Measurements from ENCODE around the gene ZNF385D.

The ZNF385D gene

GRCh38 chr3:21751886-21752285 is 876 bp upstream of the ZNF385D start:
- Histone ChIP-seq H3K36me3 (ENCODE audit: control insufficient read depth in 4 of 4, insufficient read depth in 4 of 4, low read length in 3 of 4) (no peaks in the 10 kb centered on the region), H3K4me1 (ENCODE audit: control extremely low read depth in 1 of 4, control insufficient read depth in 4 of 4, insufficient read depth in 4 of 4, low read length in 3 of 4) (peaks cover 0 to 12% (median 5%) of the 10 kb centered on the region in 4 experiments), H3K27me3 (replicated peaks in 2 of 5; ENCODE audit: control insufficient read depth in 4 of 5, insufficient read depth in 5 of 5, low read length in 4 of 5) (peaks cover 0 to 23% (median 10%) of the 10 kb centered on the region in 5 experiments), H3K9me3 (ENCODE audit: control extremely low read depth in 1 of 5, control insufficient read depth in 4 of 5, insufficient read depth in 2 of 5, low read depth in 1 of 5, low read length in 4 of 5) (no peaks in the 10 kb centered on the region), H3K4me3 (ENCODE audit: control insufficient read depth in 1 of 7, extremely low read depth in 1 of 7, insufficient read depth in 4 of 7, low read depth in 2 of 7, low read length in 6 of 7) (no peak overlapping the region), H3K27ac (ENCODE audit: insufficient read depth in 1 of 2, low read depth in 1 of 2, low read length in 2 of 2, poor library complexity in 1 of 2, severe bottlenecking in 2 of 2) (no peak overlapping the region)
- ChIA-PET CTCF (interaction anchor here (0.7 to 1.4 kb wide), 3 partner anchors 12 to 143 kb away, joined by 3 to 5 read pairs (median 3); no protein-coding TSS in a partner anchor), POLR2A (no interaction called here)
- DNase-seq = no peak
- no CpG with 5 or more reads among the region's 6 CpGs for WGBS (ENCODE audit: insufficient coverage)

GRCh38 chr3:21750080-21750696 is 822 bp downstream of the ZNF385D start:
- DNase-seq = no peak
- H3K27ac ChIP-seq (ENCODE audit: insufficient read depth in 1 of 2, low read depth in 1 of 2, low read length in 2 of 2, poor library complexity in 1 of 2, severe bottlenecking in 2 of 2) = no peak overlapping the region

GRCh38 chr3:21747966-21748555 is 2.9 kb downstream of the ZNF385D start:
- no peak overlapping the region for H3K27ac ChIP-seq (ENCODE audit: insufficient read depth in 1 of 2, low read depth in 1 of 2, low read length in 2 of 2, poor library complexity in 1 of 2, severe bottlenecking in 2 of 2)
- H3K4me1 ChIP-seq (ENCODE audit: control extremely low read depth in 1 of 4, control insufficient read depth in 4 of 4, insufficient read depth in 4 of 4, low read length in 3 of 4) = peaks cover 0 to 23% (median 8%) of the 10 kb centered on the region in 4 experiments
- H3K27me3 ChIP-seq (replicated peaks in 2 of 5; ENCODE audit: control insufficient read depth in 4 of 5, insufficient read depth in 5 of 5, low read length in 4 of 5) = peaks cover 0 to 23% (median 12%) of the 10 kb centered on the region in 5 experiments
- ChIA-PET CTCF (interaction anchor here (0.5 kb wide), 1 partner anchor 38 kb away, joined by 3 read pairs; no protein-coding TSS in a partner anchor), POLR2A (no interaction called here)
- 82% methylated on average over 3 of the region's 5 CpGs for WGBS (ENCODE audit: insufficient coverage)
- peaks cover 0 to 5% (median 2%) of the 10 kb centered on the region in 5 experiments for H3K9me3 ChIP-seq (ENCODE audit: control extremely low read depth in 1 of 5, control insufficient read depth in 4 of 5, insufficient read depth in 2 of 5, low read depth in 1 of 5, low read length in 4 of 5)
- H3K36me3 ChIP-seq (ENCODE audit: control insufficient read depth in 4 of 4, insufficient read depth in 4 of 4, low read length in 3 of 4) = no peaks in the 10 kb centered on the region
- no peak overlapping the region for H3K4me3 ChIP-seq (ENCODE audit: control insufficient read depth in 1 of 7, extremely low read depth in 1 of 7, insufficient read depth in 4 of 7, low read depth in 2 of 7, low read length in 6 of 7)
- no peak for DNase-seq

More at GRCh38 chr3:21750080-21750696, 822 bp downstream of the ZNF385D start:
- 94% methylated on average over 6 of the region's 8 CpGs for WGBS (ENCODE audit: insufficient coverage)
- Histone ChIP-seq H3K36me3 (ENCODE audit: control insufficient read depth in 4 of 4, insufficient read depth in 4 of 4, low read length in 3 of 4) (no peaks in the 10 kb centered on the region), H3K4me1 (ENCODE audit: control extremely low read depth in 1 of 4, control insufficient read depth in 4 of 4, insufficient read depth in 4 of 4, low read length in 3 of 4) (peaks cover 0 to 23% (median 8%) of the 10 kb centered on the region in 4 experiments), H3K27me3 (replicated peaks in 2 of 5; ENCODE audit: control insufficient read depth in 4 of 5, insufficient read depth in 5 of 5, low read length in 4 of 5) (peaks cover 0 to 23% (median 12%) of the 10 kb centered on the region in 5 experiments), H3K4me3 (ENCODE audit: control insufficient read depth in 1 of 7, extremely low read depth in 1 of 7, insufficient read depth in 4 of 7, low read depth in 2 of 7, low read length in 6 of 7) (peak overlapping the region in 3 of 7 experiments; percentile 49 to 66 (median 50)), H3K9me3 (ENCODE audit: control extremely low read depth in 1 of 5, control insufficient read depth in 4 of 5, insufficient read depth in 2 of 5, low read depth in 1 of 5, low read length in 4 of 5) (no peaks in the 10 kb centered on the region)
- POLR2A ChIA-PET = no interaction called here
- CTCF ChIA-PET = interaction anchor here (1.1 to 1.7 kb wide), 5 partner anchors 8 to 146 kb away, joined by 3 to 4 read pairs (median 3); no protein-coding TSS in a partner anchor

GRCh38 chr3:21747376-21747775 is 3.6 kb downstream of the ZNF385D start:
- H3K36me3 ChIP-seq (ENCODE audit: control insufficient read depth in 4 of 4, insufficient read depth in 4 of 4, low read length in 3 of 4) = no peaks in the 10 kb centered on the region
- WGBS (ENCODE audit: insufficient coverage) = 95% methylated on average over 3 of the region's 3 CpGs
- POLR2A ChIA-PET = no interaction called here
- CTCF ChIA-PET = no interaction called here
- H3K9me3 ChIP-seq (ENCODE audit: control extremely low read depth in 1 of 5, control insufficient read depth in 4 of 5, insufficient read depth in 2 of 5, low read depth in 1 of 5, low read length in 4 of 5) = peaks cover 0 to 6% (median 2%) of the 10 kb centered on the region in 5 experiments
- peaks cover 0 to 22% (median 11%) of the 10 kb centered on the region in 5 experiments for H3K27me3 ChIP-seq (replicated peaks in 2 of 5; ENCODE audit: control insufficient read depth in 4 of 5, insufficient read depth in 5 of 5, low read length in 4 of 5)
- H3K4me3 ChIP-seq (ENCODE audit: control insufficient read depth in 1 of 7, extremely low read depth in 1 of 7, insufficient read depth in 4 of 7, low read depth in 2 of 7, low read length in 6 of 7) = no peak overlapping the region
- no peak for DNase-seq
- peaks cover 0 to 23% (median 8%) of the 10 kb centered on the region in 4 experiments for H3K4me1 ChIP-seq (ENCODE audit: control extremely low read depth in 1 of 4, control insufficient read depth in 4 of 4, insufficient read depth in 4 of 4, low read length in 3 of 4)
- no peak overlapping the region for H3K27ac ChIP-seq (ENCODE audit: insufficient read depth in 1 of 2, low read depth in 1 of 2, low read length in 2 of 2, poor library complexity in 1 of 2, severe bottlenecking in 2 of 2)

GRCh38 chr3:21745966-21746365 is 5.0 kb downstream of the ZNF385D start:
- DNase-seq = peak; percentile 74 to 90 (median 80)
- Histone ChIP-seq H3K4me3 (ENCODE audit: control insufficient read depth in 1 of 7, extremely low read depth in 1 of 7, insufficient read depth in 4 of 7, low read depth in 2 of 7, low read length in 6 of 7) (peak overlapping the region in 2 of 7 experiments; percentile 31 to 43), H3K9me3 (ENCODE audit: control extremely low read depth in 1 of 5, control insufficient read depth in 4 of 5, insufficient read depth in 2 of 5, low read depth in 1 of 5, low read length in 4 of 5) (peaks cover 0 to 6% (median 2%) of the 10 kb centered on the region in 5 experiments), H3K4me1 (ENCODE audit: control extremely low read depth in 1 of 4, control insufficient read depth in 4 of 4, insufficient read depth in 4 of 4, low read length in 3 of 4) (peaks cover 0 to 19% (median 6%) of the 10 kb centered on the region in 4 experiments), H3K36me3 (ENCODE audit: control insufficient read depth in 4 of 4, insufficient read depth in 4 of 4, low read length in 3 of 4) (no peaks in the 10 kb centered on the region), H3K27ac (ENCODE audit: insufficient read depth in 1 of 2, low read depth in 1 of 2, low read length in 2 of 2, poor library complexity in 1 of 2, severe bottlenecking in 2 of 2) (peak overlapping the region; percentile 2 to 76), H3K27me3 (replicated peaks in 2 of 5; ENCODE audit: control insufficient read depth in 4 of 5, insufficient read depth in 5 of 5, low read length in 4 of 5) (peaks cover 0 to 13% (median 9%) of the 10 kb centered on the region in 5 experiments)
- ChIA-PET CTCF (no interaction called here), POLR2A (no interaction called here)
- WGBS (ENCODE audit: insufficient coverage) = 26% methylated on average over 4 of the region's 6 CpGs

- H3K4me3 ChIP-seq (ENCODE audit: control insufficient read depth in 1 of 7, extremely low read depth in 1 of 7, insufficient read depth in 4 of 7, low read depth in 2 of 7, low read length in 6 of 7) = no peak overlapping the region
- CTCF ChIA-PET = no interaction called here
- no peak overlapping the region for H3K27ac ChIP-seq (ENCODE audit: insufficient read depth in 1 of 2, low read depth in 1 of 2, low read length in 2 of 2, poor library complexity in 1 of 2, severe bottlenecking in 2 of 2)
- H3K27me3 ChIP-seq (replicated peaks in 2 of 5; ENCODE audit: control insufficient read depth in 4 of 5, insufficient read depth in 5 of 5, low read length in 4 of 5) = peaks cover 0 to 2% (median 0%) of the 10 kb centered on the region in 5 experiments
- 94% methylated on average over 2 of the region's 2 CpGs for WGBS (ENCODE audit: insufficient coverage)
- no peaks in the 10 kb centered on the region for H3K36me3 ChIP-seq (ENCODE audit: control insufficient read depth in 4 of 4, insufficient read depth in 4 of 4, low read length in 3 of 4)
- peaks cover 0 to 6% (median 2%) of the 10 kb centered on the region in 5 experiments for H3K9me3 ChIP-seq (ENCODE audit: control extremely low read depth in 1 of 5, control insufficient read depth in 4 of 5, insufficient read depth in 2 of 5, low read depth in 1 of 5, low read length in 4 of 5)
- POLR2A ChIA-PET = no interaction called here
- DNase-seq = no peak
- H3K4me1 ChIP-seq (ENCODE audit: control extremely low read depth in 1 of 4, control insufficient read depth in 4 of 4, insufficient read depth in 4 of 4, low read length in 3 of 4) = peaks cover 0 to 14% (median 3%) of the 10 kb centered on the region in 4 experiments
Observed at GRCh38 chr3:21744793-21745192, 6.2 kb downstream of the ZNF385D start.

Measured in common myeloid progenitor, CD34-positive (primary cell).